ENCODE results near the gene RHBDF2. TPM values are rescaled to one million over a fixed set of nuclear protein-coding genes. Genes with fewer than 3 reads are reported as not detected.

The RHBDF2 gene
- polyA plus RNA-seq: 10 to 100 TPM; 14.1 to 20.8 (median 19.8) TPM

GRCh38 chr17:76501018-76501826, at the start of gene RHBDF2:
Gene RHBDF2 (minus strand): TSS chr17:76501423. CDS start chr17:76481524, 19,899 bp downstream.
- WGBS, 3 donors: 1% methylated on average over 36 to 72 of the region's 72 CpGs
- no peak within 1 kb of the TSS for H3K27ac ChIP-seq (ENCODE audit: low read depth, low read length)

DNA sequence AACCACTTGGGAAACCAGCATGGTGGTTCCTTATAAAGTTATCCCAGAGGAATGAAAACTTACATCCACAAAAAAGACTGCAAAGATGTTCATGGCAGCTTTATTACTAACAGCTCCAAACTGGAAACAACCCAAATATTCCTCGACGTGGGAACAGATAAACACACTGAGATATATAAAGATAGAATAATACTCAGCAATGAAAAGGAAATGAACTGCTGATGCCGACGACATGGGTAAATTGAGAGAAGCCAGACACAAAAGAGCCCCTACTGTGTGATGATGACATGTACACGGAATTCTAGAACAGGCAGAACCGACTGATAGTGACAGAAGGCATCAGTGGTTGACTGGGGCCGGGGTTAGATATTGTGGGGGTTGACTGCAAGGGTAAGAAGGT, 48.3 kb upstream of the RHBDF2 start:
- 79 to 90% (median 84%) methylated on average over 7 of the region's 7 CpGs for WGBS, 3 donors
- no peak overlapping the region for H3K27ac ChIP-seq (ENCODE audit: low read depth, low read length)

- 63 to 92% (median 83%) methylated on average over 9 of the region's 9 CpGs for WGBS, 3 donors
- H3K27ac ChIP-seq (ENCODE audit: low read depth, low read length): no peak overlapping the region
These were observed 47.9 kb upstream of the RHBDF2 start for GRCh38 chr17:76549215-76549518.

DNA sequence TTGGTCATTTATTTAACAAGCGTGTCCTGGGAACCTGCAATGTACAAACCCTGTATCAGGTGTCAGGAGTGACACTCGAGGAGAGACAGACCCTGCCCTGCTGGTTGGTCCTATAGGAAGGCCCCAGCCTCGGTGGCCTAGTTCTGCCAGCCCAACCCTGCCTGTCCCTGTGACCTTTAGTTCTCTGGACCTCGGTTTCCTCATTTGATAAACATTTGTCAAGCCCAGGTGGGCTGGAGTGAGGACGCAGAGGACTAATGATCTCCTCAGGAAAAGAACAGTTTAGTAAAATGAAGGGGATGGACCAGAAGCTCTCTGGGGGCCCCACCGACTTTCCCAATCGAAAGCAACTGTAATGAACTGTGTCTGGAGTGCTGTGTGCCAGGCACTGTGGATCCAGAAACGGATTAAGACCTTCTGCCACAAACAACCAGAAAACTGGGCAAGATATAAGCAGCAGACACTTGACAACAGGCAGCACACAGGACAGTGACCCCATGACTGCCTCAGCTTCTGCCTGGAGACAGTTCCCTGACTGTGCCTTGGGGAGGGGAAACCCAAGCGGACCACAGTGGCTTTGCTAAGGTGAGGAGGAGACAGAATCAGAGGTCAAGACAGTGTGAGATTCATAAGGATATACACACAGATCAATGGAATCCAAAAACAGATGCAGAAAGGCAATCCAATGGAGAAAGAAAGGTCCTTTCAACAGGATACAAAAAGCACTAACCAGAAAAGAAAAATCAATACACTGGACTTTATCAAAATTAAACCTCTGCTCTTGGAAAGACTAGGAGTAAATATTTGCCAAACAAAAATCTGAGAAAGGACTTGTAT, 47.4 kb upstream of the RHBDF2 start:
- H3K27ac ChIP-seq (ENCODE audit: low read depth, low read length): no peak overlapping the region
- 48 to 67% (median 61%) methylated on average over 9 of the region's 9 CpGs for WGBS, 3 donors

DNA sequence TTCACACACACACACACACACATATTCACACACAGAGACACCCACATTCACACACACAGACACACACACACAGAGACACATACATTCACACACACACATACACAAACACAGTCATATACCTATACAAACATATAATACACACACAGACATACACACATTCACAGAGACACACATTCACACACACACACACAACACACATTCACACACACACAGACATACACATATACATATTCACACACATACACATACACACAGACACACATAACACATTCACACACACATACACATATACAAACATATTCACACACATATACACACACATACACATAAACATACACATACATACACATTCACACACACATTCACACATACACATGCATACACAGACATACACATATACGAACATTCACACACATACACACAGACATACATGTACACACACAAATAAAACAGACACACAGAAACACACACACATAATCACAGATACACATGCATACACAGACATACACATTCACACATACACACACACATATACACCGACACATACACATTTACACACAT, 46.5 kb upstream of the RHBDF2 start:
- 84 to 91% (median 86%) methylated on average over 2 of the region's 2 CpGs for WGBS, 3 donors
- H3K27ac ChIP-seq (ENCODE audit: low read depth, low read length): no peak overlapping the region

GRCh38 chr17:76547183-76547641, 46.0 kb upstream of the RHBDF2 start:
- H3K27ac ChIP-seq (ENCODE audit: low read depth, low read length): no peak overlapping the region
- 20 to 35% (median 33%) methylated on average over 3 of the region's 3 CpGs for WGBS, 3 donors

- no peak overlapping the region for H3K27ac ChIP-seq (ENCODE audit: low read depth, low read length)
- WGBS, 3 donors: 25 to 69% (median 69%) methylated on average over 11 of the region's 11 CpGs
These were observed 45.4 kb upstream of the RHBDF2 start for GRCh38 chr17:76546556-76547182.

- WGBS, 3 donors: 41 to 81% (median 75%) methylated on average over 13 of the region's 13 CpGs
- no peak overlapping the region for H3K27ac ChIP-seq (ENCODE audit: low read depth, low read length)
These were observed 44.8 kb upstream of the RHBDF2 start for GRCh38 chr17:76545918-76546555.

DNA sequence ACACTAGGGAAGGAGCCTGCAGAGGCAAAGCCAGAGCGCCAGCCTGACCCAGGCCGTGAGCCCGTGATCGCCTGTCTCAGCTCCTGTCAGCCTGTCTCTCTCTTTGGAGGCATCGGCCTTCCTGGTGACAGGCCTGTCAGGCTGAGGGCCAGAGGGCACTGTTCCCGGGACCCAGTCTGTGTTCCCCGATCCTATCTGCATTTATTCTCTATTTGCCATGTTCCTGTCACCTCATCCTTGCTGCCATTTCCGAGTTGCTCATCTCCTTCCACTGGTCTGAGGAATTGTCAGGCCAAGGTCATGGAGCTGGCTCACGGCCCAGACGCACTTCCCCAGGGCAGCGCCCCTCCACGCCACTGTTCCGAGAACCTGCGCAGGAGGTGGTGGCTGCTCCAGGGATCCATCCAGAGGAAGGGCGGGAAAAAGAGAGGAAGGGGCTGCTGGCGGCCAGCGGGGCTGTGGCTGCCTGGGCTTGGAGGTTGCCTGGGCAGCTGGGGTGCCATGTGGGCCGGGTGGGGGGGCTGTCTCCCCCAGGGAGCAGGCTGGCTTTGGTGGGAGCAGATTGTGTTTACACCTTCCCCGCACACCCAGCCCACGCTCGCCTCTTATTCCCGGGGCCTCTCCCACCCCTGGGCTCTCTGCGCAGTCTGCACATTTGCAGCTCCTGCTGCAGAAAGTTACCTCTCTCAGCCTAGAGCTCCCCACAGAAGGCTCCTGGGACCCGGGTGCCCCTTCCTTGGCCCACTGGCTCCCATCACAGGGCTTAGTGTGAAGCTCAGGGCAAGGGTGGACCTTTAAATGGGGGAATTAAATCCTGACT, 43.5 kb upstream of the RHBDF2 start:
- 28 to 59% (median 58%) methylated on average over 21 to 24 of the region's 24 CpGs for WGBS, 3 donors
- no peak overlapping the region for H3K27ac ChIP-seq (ENCODE audit: low read depth, low read length)

GRCh38 chr17:76543826-76544545, 42.8 kb upstream of the RHBDF2 start:
- 40 to 50% (median 50%) methylated on average over 22 of the region's 22 CpGs for WGBS, 3 donors
- no peak overlapping the region for H3K27ac ChIP-seq (ENCODE audit: low read depth, low read length)

DNA sequence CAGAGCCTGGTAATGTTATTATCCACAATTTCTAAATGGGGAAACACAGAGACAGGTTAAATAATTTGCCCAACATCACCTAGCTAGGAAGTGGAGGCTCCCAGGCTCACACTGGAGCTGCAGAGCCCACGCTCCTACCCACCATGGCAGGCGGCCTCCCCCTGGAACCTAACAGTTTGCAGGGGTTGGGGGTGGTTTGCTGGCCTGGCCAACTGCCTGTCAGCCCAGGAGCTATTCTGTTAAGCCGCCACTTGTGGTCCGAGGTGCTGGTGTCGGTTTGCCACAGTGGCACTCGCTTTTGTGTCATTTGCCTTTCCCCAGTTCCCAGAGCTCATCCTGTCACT, 42.2 kb upstream of the RHBDF2 start:
- no peak overlapping the region for H3K27ac ChIP-seq (ENCODE audit: low read depth, low read length)

DNA sequence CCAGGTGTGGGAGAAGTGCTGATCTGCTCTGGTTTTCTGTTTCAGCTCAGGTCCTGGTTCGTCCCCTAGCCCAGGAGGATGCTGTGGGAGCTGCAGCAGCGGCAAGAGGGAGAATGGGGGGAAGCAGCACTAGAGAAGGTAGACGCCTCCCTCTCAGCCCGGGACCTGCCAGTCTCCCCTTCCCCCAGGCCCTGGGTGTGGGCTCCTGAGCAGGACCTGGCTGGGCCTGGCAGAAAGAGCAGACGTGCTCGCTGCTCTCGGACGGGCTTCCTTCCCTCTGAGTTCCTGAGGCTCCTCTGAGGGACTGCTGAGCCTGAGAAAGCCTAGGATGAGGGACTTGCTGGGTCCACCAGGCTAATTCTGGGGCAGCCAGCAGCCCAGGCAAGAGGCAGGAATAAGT, 41.8 kb upstream of the RHBDF2 start:
- no peak overlapping the region for H3K27ac ChIP-seq (ENCODE audit: low read depth, low read length)
- WGBS, 3 donors: 84 to 92% (median 92%) methylated on average over 8 of the region's 8 CpGs

More for the DNA sequence above, 42.2 kb upstream of the RHBDF2 start:
- 82 to 90% (median 82%) methylated on average over 6 of the region's 6 CpGs for WGBS, 3 donors

- 83 to 88% (median 88%) methylated on average over 10 of the region's 10 CpGs for WGBS, 3 donors
- no peak overlapping the region for H3K27ac ChIP-seq (ENCODE audit: low read depth, low read length)
These were observed 41.3 kb upstream of the RHBDF2 start for GRCh38 chr17:76542566-76542971.

- H3K27ac ChIP-seq (ENCODE audit: low read depth, low read length): no peak overlapping the region
- 83 to 91% (median 90%) methylated on average over 10 of the region's 10 CpGs for WGBS, 3 donors
These were observed 40.7 kb upstream of the RHBDF2 start for GRCh38 chr17:76541739-76542454.

GRCh38 chr17:76540381-76541300, 39.4 kb upstream of the RHBDF2 start:
- H3K27ac ChIP-seq (ENCODE audit: low read depth, low read length): no peak overlapping the region
- 10 to 14% (median 12%) methylated on average over 26 to 27 of the region's 27 CpGs for WGBS, 3 donors
